ENCODE data around the gene C1orf53. TPM values are rescaled to one million over a fixed set of nuclear protein-coding genes. Genes with fewer than 3 reads are reported as not detected.

C1orf53 gene
- total and polyA plus RNA-seq, 9 of the 15 experiments (the other 6 are each of a cell fraction or from before 2014, with no cell fraction given) = 0.31 to 3.2 (median 2.3) TPM

DNA sequence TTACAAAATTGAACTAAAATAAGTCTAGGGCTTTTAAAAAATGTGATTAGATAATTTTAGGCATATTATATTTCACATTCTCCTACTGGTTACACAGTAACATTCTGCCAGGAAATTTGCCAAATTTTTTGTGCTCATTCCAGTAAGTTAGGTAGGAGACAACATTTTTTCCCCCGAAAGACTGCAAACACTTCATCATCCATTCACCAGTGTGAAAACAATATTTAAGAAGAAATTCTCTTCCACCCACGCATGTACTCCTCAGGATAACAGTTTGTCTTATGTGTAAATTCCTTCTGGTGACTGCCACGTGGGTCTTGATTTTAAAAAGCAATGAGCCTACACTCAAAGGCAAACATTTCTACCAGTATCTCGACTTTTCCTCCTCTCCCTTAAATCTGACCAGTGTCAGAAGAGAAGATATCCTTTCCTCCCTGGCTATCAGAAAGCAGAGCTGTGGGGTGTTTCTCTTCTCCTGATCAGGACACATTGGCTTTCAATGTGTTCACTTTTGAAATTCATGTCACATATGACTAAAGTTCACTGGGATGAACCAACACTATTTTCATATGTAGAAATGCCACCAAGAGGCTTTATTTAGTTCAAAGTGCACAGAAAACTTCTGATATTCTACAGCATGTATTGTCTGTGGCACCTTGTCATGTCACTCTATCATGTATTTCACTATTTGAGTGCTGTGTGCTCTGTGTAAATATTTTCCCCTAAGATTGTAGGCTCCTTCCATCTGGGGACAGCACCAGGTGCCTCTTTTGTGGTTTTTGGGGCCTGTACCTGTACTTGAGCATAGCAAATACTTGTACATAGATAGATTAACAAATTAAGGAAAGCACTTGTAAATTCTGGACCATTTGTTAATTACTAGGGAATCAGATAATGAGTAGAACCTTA is 53.3 kb downstream of the C1orf53 start:
- Histone ChIP-seq H3K9me3 (replicated peaks; ENCODE audit: control insufficient read depth, insufficient read depth, low read depth, low read length) (no peaks in the 10 kb centered on the region), H4K20me1 (replicated peaks; ENCODE audit: control insufficient read depth, insufficient read depth, low read length) (no peaks in the 10 kb centered on the region), H3K4me2 (ENCODE audit: insufficient read depth, low read length) (no peak overlapping the region), H3K27ac (ENCODE audit: extremely low read depth, low read depth, low read length) (no peak overlapping the region), H3K9ac (ENCODE audit: insufficient read depth in 1 of 2, low read depth in 2 of 2, low read length in 2 of 2) (no peak overlapping the region), H3K79me2 (ENCODE audit: control insufficient read depth, insufficient read depth, low read length) (no peaks in the 10 kb centered on the region), H3K4me1 (replicated peaks in 1 of 2; ENCODE audit: control insufficient read depth in 2 of 2, insufficient read depth in 2 of 2, low read length in 2 of 2) (peaks cover 0 to 9% of the 10 kb centered on the region in 2 experiments; a peak in 1 of 5 replicates), H3K36me3 (ENCODE audit: control insufficient read depth, insufficient read depth, low read length) (no peaks in the 10 kb centered on the region), H3K4me3 (no peak overlapping the region), H3K9me1 (ENCODE audit: control insufficient read depth, insufficient read depth, low read length) (no peaks in the 10 kb centered on the region), H3K27me3 (ENCODE audit: control insufficient read depth in 2 of 2, insufficient read depth in 2 of 2, low read length in 2 of 2) (no peaks in the 10 kb centered on the region), H2AFZ (ENCODE audit: low read depth, low read length) (no peak overlapping the region)
- WGBS (ENCODE audit: insufficient coverage, low coverage, missing lambda C conversion rate) = 20% methylated on average over 4 of the region's 4 CpGs
- FAIRE-seq (no peak), DNase-seq (ENCODE audit: extremely low read depth in 1 of 4, low spot score in 3 of 4) (no peak), ATAC-seq (no peak)
- BruUV-seq (replicated peaks) = no TSS peak
- POLR2A ChIA-PET = no interaction called here
- no peak for TF ChIP-seq GTF2E2 (tag; IDR thresholded peaks at IDR 0.05)
- peak; percentile 29; the same call in 1 of the 2 replicates for TF ChIP-seq EGR1 (conservative IDR thresholded peaks at IDR 0.05)
- no peak for TF ChIP-seq ZNF217 (CRISPR knock-in tag; IDR thresholded peaks at IDR 0.05)
- in situ Hi-C loops (cut with MboI) = no loop called here
- intact Hi-C loops (cut with micrococcal nuclease) = no loop called here
- CTCF ChIA-PET (ENCODE audit: low intra/inter-chr PET ratio) = no interaction called here

Other genes starting within 250 kb of the C1orf53 start
- gene DENND1B, start 127.2 kb upstream of the C1orf53 start, total RNA-seq (2014; rRNA removed) = 4.7 and 6.0 TPM in 2 replicates
- 10.7 and 13.0 TPM in 2 replicates for gene DENND1B, start 127.2 kb upstream of the C1orf53 start, total RNA-seq (2014; rRNA removed; fragmentation: Illumina TruSeq; extraction: Trizol)
- 10.6 and 12.1 TPM in 2 replicates for gene DENND1B, start 127.2 kb upstream of the C1orf53 start, total RNA-seq (2015; rRNA removed; fragmentation: Illumina TruSeq; extraction: Trizol)
- 9.1 and 9.3 TPM in 2 replicates for gene DENND1B, start 127.2 kb upstream of the C1orf53 start, total RNA-seq (2021)
- 9.3 and 10.3 TPM in 2 replicates for gene DENND1B, start 127.2 kb upstream of the C1orf53 start, polyA plus RNA-seq (2011; rRNA removed)
- 7.1 and 7.5 TPM in 2 replicates for gene DENND1B, start 127.2 kb upstream of the C1orf53 start, polyA plus RNA-seq (2014; fragmentation: Illumina TruSeq; extraction: Trizol)
- 1 to 10 TPM; 2.1 to 3.3 TPM for gene DENND1B, start 127.2 kb upstream of the C1orf53 start, polyA plus RNA-seq (2014; fragmentation: Nextera tagmentation; extraction: Ambion mirVana)
- 2.9 TPM in 2 replicates for gene DENND1B, start 127.2 kb upstream of the C1orf53 start, polyA plus RNA-seq (2014; rRNA removed)
- not detected in 2 replicates for gene LHX9, start 14.7 kb downstream of the C1orf53 start, total RNA-seq (2014; rRNA removed)
- not detected in 2 replicates for gene LHX9, start 14.7 kb downstream of the C1orf53 start, total RNA-seq (2014; rRNA removed; fragmentation: Illumina TruSeq; extraction: Trizol)
- gene LHX9, start 14.7 kb downstream of the C1orf53 start, total RNA-seq (2015; rRNA removed; fragmentation: Illumina TruSeq; extraction: Trizol) = 0.04 TPM in 1 of 2 replicates, not detected in the other
- not detected in 2 replicates for gene LHX9, start 14.7 kb downstream of the C1orf53 start, total RNA-seq (2021)
- gene LHX9, start 14.7 kb downstream of the C1orf53 start, polyA plus RNA-seq (2011; rRNA removed) = not detected in 2 replicates
- not detected in 2 replicates for gene LHX9, start 14.7 kb downstream of the C1orf53 start, polyA plus RNA-seq (2014; fragmentation: Illumina TruSeq; extraction: Trizol)
- under 1 TPM; 0.03 TPM for gene LHX9, start 14.7 kb downstream of the C1orf53 start, polyA plus RNA-seq (2014; fragmentation: Nextera tagmentation; extraction: Ambion mirVana)
- 0.21 TPM in 1 of 2 replicates, not detected in the other for gene LHX9, start 14.7 kb downstream of the C1orf53 start, polyA plus RNA-seq (2014; rRNA removed)